ENCODE data around the gene NKD2.
"Not testable (repeated sequence)": the region's sequence is repeated elsewhere in the genome, so short reads cannot be mapped to it uniquely, and the experiment has no call there.

NKD2 gene, protein sequence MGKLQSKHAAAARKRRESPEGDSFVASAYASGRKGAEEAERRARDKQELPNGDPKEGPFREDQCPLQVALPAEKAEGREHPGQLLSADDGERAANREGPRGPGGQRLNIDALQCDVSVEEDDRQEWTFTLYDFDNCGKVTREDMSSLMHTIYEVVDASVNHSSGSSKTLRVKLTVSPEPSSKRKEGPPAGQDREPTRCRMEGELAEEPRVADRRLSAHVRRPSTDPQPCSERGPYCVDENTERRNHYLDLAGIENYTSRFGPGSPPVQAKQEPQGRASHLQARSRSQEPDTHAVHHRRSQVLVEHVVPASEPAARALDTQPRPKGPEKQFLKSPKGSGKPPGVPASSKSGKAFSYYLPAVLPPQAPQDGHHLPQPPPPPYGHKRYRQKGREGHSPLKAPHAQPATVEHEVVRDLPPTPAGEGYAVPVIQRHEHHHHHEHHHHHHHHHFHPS

GRCh38 chr5:1008451-1009358 is at the start of gene NKD2:
TSS of gene NKD2 (plus strand) at chr5:1008802. CDS start at chr5:1009058, 256 bp downstream.
- DNase-seq, result peak; percentile 13 to 47

GRCh38 chr5:959581-960531 is 48.7 kb upstream of the NKD2 start:
- DNase-seq, result no peak

DNA sequence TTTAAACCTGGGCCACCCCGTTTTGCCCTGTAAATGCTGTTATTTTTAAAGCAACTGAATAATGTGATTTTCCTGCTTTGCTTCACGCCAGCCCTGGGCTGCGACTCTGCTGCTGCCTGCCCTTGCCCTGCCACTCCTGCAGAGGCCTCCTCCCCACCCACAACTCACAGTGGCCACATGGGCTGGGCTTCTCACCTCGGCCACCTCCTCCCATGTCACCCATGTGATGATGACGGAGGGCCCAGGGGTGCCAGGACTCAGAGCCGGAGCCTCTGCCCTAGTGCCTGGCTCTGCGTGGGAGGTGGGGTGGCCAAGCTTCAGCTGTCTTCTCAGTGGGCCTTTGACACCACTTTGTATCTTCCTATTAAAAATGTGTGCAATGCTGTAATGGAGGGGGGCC is 48.1 kb upstream of the NKD2 start:
- DNase-seq, result no peak

DNA sequence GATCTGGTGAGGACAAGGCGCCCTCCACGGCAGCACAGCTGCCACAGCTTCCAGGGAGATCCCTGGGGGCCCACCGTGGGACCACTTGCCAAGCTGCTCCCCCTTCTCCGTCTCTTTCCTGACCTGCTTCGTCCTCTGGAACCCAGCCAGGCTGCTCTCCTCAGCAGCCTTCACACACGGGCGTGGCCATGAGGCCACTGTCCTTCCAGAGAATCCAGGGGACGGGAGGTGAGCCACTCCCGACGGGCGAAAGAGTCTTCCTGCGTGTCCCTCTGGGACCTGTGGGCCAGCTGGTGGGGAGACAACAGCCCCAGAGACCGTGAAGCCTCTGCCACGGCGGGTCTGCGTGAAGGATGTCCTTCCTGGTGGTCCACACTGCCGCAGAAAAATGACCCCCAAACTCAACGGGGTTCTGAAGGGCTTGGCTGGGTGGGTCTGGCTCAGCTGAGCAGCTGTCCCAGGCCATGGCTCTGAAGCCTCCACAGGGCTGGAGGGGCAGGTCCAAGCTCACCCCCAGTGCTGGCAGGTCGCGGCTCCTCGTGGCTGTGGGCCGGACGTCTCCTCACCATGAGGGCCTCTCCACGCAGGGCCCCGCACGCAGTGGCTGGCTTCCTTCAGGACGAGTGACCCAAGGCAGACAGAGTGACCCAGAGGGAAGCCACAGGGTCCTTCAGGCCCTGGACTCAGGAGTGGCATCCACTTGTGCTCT is 47.4 kb upstream of the NKD2 start:
- DNase-seq, result no peak

- DNase-seq, result no peak
Measured at GRCh38 chr5:961711-962240, 46.8 kb upstream of the NKD2 start.

GRCh38 chr5:962386-962785 is 46.2 kb upstream of the NKD2 start:
- no peak for DNase-seq

GRCh38 chr5:962801-963200 is 45.8 kb upstream of the NKD2 start:
- no peak for DNase-seq

GRCh38 chr5:963310-963672 is 45.3 kb upstream of the NKD2 start:
- DNase-seq, result no peak

GRCh38 chr5:963673-964531 is 44.7 kb upstream of the NKD2 start:
- DNase-seq, result no peak

DNA sequence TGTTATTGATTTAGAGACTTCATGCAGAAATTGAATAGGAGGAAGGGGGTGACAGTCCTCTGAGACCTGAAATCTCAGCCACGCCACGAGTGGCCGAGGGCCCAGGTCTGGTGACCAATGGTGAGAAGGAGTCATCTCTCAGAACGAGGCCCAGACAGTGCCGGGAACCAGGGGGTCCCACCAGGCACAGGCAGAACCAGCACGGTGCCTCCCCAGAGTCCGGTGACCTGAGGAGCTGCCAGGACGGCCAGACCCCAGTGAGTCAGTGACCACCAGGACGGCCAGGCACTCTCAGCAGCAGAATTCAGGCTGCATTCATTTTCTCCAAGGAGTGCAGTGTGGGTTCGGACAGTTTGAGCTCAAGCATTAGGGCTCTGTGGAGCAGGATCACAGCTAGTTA is 43.8 kb upstream of the NKD2 start:
- DNase-seq, result no peak

- DNase-seq, result no peak
Measured at GRCh38 chr5:965604-966344, 42.8 kb upstream of the NKD2 start.

DNA sequence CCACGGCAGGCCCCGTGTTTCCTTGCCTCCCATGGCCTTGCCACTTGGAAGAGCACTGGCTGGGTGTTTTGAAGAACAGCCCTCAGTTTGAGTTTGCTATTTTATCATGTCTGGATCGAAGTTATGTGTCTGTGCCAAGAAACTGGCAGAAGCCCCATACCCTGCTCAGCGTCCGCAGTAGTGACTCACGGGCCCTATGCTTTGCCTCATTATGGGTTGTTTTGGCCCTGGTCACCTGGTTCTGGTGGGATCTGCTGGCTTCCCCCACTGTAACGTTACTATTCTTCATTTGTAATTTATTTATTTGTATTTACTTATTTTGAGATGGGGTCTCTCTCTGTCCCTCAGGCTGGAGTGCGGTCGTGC is 42.3 kb upstream of the NKD2 start:
- no peak for DNase-seq

- no peak for DNase-seq
Measured at GRCh38 chr5:966941-967340, 41.7 kb upstream of the NKD2 start.

DNA sequence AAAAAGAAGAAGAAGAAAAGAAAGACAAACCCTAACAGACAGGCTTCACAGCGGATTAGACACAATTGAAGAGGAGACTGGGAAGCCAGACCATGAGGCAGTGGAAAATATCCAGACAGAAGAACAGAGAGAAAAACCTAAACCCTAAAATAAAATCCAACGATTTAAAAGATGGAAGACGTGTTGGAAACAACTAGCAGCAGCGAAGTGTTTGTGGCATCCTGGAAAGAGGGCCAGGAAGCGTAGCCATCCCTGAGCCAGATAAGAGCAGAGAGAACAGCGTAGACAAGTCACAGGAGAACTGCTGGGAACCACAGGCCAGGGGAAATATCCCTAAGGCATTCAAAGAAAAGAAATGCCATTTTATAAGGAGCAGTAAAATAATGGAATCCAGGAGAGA is 39.7 kb upstream of the NKD2 start:
- no peak for DNase-seq

DNA sequence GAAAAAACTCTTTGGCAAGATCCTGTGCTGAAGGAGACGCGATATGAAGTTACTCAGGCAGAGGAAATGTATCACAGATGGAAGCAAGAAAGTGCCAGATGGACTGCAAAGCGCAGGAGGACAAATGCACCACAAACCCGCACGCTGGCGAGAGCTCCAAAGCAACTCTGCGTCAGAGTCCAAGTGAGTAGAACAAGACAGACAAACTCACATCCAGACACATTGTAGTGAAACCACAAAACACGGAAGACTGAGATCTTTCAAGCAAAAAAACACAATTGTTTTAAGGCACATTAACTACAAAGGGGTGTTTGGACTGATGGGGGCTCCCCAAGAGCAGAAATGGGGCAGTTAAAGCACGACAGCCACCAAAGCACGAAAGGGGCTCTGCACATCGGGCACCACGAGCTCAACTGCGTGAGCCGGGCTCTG is 39.2 kb upstream of the NKD2 start:
- no peak for DNase-seq

DNA sequence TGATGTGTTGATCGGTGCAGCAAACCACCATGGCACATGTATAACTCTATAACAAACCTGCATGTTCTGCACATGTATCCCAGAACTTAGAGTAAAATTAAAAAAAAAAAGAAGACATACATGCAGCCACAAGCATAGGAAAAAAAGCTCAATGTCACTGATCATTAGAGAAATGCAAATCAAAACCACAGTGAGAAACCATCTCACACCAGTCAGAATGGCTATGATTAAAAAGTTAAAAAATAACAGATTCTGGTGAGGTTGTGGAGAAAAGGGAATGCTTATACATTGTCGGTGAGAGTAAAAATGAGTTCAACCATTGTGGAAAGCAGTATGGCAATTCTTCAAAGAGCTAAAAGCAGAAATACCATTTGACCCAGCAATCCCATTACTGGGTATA is 36.0 kb upstream of the NKD2 start:
- not testable (repeated sequence) for DNase-seq

DNA sequence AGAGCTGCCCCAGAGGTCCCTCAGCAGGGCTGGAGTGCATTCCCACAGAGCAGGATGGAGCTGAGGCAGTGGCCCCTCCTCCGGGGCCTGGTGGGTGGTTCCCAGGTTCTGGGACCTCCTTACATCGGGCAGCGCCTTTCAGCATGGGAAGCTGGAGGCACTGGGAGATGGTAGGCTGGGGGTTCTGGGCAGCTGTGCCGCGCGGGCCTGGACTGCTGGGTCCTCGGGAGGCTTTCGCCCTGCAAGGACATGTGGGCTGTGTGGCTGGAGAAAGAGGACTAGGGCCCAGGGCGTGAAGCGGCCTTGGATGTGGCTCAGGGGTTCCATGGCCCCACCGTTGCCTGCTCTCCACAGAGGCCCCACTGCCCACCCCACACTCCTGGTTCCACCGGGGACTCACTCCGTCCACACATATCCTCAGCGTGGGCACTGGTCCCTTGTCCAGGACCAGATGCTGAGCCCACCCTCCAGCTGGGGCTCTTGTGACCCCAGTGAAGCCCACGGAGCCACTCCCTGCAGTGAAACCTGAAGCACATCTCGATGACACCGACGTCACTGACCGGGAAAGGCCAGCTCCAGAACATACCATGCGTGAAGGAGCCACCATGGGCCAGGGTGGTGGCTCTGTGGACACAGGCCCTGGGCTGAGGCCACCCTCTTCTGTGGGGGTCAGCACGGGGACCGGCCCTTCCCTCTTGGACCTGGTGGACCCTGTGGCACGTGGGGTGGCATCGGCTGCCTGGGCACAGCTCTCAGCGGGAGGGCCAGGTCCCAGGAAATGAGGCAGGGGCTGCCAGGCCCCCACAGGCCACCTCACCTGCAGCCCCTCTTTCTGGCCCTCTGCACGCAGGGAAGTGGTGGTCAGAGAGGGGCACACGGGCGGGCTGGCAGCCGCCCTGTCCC is 31.5 kb upstream of the NKD2 start:
- no peak for DNase-seq

GRCh38 chr5:978054-978453 is 30.5 kb upstream of the NKD2 start:
- DNase-seq, result no peak

DNA sequence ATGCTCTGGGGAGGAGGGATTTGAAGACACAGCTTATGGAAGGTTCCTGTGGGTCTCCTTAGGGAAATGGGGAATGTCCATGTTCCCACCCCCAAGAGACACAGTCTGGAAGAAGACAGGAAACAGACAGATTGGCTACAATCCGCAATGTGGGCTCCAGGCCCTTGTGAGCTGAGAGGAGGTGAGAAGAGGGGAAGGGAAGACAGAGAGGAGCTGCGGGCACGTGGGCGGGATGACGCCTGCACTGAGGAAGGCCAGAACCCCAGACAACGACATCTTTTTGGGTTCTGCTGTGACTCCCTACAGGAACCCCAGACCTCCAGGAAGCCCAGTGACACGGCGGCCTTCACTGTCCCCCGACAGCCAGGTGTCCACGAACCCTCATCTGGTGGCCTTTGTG is 29.9 kb upstream of the NKD2 start:
- no peak for DNase-seq

Measured in NCI-H2081 (cell line).